ENCODE results near the gene ZNF469.

The ZNF469 gene, protein sequence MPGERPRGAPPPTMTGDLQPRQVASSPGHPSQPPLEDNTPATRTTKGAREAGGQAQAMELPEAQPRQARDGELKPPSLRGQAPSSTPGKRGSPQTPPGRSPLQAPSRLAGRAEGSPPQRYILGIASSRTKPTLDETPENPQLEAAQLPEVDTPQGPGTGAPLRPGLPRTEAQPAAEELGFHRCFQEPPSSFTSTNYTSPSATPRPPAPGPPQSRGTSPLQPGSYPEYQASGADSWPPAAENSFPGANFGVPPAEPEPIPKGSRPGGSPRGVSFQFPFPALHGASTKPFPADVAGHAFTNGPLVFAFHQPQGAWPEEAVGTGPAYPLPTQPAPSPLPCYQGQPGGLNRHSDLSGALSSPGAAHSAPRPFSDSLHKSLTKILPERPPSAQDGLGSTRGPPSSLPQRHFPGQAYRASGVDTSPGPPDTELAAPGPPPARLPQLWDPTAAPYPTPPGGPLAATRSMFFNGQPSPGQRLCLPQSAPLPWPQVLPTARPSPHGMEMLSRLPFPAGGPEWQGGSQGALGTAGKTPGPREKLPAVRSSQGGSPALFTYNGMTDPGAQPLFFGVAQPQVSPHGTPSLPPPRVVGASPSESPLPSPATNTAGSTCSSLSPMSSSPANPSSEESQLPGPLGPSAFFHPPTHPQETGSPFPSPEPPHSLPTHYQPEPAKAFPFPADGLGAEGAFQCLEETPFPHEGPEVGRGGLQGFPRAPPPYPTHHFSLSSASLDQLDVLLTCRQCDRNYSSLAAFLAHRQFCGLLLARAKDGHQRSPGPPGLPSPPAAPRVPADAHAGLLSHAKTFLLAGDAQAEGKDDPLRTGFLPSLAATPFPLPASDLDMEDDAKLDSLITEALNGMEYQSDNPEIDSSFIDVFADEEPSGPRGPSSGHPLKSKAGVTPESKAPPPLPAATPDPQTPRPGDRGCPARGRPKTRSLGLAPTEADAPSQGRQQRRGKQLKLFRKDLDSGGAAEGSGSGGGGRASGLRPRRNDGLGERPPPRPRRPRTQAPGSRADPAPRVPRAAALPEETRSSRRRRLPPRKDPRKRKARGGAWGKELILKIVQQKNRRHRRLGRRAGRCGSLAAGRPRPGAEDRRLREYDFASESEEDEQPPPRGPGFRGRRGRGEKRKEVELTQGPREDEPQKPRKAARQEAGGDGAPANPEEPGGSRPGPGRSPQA (N-terminal part only)

DNA sequence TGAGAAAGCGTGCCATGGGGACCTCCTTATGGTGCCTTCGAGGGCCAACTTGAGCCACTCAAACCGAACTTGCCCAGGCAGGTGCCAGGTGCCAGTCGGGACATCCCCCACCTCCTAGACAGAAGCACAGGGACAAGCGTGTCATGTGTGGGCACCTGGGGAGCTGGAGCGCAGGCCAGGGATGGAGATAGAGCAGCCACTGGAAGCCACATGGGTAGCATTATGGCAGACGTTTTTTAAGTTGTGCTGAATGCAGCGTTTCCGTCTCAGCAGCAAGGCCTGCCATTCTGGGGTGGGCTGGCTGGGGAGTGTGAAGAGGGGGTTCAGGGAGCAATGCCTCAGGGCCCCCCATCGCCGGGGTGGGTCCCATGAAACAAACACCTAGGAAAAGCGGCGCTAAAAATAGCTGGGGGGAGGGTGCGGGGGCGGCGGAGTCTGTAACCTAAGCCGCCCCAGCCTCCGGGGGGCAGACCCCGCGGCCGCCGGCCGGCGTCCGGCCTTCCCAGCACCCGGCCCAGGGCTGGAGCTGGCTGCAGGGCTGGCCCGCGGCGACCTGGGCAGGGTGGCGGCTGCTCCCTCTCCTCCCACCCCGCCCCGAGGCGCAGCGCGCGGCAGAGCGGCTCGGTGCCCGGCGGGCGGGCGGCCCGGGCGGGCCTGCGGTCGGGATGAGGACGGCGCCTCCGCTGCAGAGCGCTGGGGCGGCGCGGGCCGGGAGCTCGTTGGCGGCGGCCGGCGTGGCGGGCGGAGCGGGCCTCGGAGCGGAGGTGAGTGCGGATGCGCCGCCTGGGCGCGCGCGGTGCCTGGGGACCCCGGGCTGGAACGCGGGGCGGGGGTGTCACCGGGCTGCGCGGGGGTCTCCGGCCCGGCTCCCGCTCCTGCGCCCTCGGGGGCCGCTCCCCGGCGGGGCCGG, at the start of gene ZNF469:
Gene ZNF469, plus strand, starts transcription at position 469 of the 910 bp plus-strand sequence. CDS start 44,512 bp downstream, outside the sequence.
- FAIRE-seq: no peak

DNA sequence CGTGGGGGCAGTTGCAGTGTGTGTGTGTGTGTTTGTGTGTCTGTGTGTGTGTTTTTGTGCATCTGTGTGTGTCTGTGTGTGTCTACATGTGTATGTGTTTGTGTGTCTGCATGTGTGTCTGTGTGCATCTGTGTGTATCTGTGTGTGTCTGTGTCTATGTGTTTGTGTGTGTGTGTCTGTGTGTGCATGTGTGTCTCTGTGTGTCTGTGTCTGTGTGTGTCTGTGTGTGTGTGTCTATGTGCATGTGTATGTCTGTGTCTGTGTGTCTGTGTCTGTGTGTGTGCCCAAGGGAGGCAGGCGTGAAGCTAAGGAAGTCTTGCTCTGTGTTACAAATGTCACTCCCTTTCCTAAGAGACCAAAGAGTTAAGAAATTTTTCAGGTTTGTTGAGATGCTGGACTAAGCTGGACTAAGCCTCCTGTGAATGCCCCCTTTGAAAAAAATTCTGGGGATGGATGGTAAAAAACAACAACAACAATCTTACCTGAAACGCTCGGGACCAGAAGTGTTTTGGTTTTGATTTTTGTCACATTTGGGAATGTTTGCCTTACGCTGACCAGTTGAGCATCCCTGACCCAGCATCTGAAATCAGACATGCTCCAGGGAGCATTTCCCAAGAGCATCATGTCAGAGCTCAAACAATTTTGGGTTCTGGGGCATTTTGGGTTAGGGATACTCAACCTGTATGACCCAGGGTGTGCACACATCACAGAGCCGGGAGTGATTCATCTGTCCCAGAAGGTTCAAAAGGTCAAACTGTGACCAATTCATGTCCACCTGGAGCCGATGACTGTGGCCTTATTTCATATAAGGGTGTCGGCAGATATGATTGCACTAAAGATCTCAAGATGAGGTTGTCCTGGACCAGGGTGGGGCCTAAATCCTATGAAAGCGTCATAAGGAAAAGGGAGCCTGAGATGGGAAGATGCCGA, 48.6 kb upstream of the ZNF469 start:
- FAIRE-seq: no peak

DNA sequence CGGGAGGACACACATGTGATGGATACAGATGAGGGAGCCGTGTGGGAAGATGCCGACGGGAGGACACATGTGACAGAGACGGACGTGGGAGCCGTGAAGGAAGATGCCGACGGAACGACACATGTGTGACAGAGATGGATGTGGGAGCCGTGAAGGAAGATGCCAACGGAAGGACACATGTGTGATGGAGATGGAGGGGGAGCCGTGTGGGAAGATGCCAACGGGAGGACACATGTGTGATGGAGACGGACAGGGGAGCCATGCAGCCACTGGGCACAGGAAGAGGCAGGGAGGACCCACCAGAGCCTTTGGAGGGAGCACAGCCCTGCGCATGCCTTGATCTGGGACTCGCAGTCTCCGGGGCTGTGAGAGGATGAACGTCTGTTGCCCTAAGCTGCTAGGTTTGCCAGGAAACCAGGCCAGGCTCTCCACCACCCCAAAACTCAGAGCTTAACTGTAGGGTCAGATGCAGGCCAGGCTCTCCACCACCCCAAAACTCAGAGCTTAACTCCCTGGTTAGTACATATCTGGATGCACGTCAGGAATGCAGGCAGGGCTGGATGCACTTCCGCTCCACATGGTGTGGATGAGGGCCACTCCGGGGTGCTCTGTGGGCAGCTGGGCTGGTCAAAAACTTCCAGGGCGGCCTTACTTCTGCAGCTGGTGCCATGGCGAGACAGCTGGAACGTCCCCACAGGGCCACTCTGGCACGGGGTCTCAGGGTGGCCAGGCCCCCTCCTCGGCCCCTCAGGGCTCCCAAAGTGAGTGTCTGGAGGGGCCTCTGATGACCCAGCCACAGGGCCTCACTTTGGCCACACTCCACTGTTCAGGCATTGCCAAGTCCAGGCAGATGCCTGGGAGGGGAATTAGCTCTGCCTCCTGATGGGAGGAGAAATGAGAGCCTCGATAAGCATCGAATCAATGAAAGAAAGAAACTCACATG, 47.7 kb upstream of the ZNF469 start:
- no peak for FAIRE-seq

DNA sequence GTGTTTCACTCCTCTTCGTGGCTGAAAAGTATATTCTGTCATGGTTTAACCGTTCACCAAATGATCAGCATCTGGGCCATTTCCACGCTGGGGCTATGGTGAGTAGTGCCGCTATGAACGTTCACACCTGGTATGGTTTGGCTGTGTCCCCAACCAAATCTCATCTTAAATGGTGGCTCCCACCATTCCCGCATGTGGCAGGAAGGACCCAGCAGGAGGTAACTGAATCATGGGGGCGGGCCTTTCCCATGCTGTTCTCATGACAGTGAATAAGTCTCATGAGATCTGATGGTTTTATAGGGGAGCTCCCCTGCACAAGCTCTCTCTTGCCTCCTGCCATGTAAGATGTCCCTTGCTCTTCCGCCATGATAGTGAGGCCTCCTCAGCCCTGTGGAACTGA, 45.7 kb upstream of the ZNF469 start:
- FAIRE-seq: no peak

DNA sequence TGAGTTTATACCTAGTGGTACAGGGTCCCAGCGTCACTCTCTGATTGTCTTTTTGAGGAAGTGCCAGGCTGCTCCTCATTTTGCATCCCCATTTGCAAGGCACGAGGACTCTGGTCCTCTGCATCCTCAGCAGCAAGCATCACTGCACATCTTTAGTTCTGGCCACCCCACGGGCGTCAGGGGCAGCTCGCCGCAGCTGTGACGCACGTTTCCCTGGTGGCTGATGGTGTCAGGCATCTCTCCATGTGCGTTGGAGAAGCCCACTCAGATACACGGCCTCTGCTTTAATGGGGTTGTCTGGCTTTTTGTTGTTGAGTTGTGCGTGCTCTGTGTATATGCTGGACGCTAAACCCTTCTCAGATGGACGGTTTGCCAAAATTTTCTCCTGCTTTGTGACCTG, 45.2 kb upstream of the ZNF469 start:
- FAIRE-seq: no peak

DNA sequence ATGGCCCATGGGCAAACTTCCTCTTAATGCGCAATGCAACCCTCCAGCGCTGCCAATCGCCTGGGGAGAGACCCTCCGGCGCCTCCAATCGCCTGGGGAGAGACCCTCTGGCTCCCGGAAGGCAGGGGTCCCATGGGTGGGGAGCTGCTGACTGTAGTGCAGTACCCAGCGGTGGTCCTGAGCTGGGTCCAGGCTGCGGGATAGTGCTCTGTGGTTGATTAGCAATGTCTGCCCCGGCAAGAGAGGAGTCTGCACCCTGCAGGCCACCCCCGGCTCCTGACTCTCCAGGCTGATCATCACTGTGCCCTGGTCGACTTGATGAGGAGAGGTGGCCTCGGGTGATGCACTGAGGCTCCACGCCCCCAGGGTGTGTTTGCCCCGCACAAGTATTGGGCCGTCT, 44.6 kb upstream of the ZNF469 start:
- FAIRE-seq: no peak

DNA sequence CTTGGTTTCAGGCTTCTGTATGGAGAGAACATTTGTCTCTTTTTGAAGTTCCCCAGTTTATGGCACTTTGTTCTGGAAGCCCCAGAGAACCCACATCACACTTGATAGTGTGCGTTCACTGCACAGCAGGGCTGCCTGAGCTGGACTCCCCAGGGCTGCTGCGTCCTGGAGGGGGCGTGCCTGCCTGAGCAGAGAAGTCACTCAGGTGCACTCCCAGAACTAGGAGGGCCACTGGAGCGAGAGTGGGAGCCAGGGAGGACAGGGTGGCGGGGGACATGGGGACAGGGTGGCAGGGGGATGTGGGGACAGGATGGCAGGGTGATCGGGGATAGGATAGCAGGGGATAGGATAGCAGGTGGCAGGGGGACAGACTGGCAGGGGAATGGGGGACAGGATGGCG, 43.9 kb upstream of the ZNF469 start:
- FAIRE-seq: no peak

DNA sequence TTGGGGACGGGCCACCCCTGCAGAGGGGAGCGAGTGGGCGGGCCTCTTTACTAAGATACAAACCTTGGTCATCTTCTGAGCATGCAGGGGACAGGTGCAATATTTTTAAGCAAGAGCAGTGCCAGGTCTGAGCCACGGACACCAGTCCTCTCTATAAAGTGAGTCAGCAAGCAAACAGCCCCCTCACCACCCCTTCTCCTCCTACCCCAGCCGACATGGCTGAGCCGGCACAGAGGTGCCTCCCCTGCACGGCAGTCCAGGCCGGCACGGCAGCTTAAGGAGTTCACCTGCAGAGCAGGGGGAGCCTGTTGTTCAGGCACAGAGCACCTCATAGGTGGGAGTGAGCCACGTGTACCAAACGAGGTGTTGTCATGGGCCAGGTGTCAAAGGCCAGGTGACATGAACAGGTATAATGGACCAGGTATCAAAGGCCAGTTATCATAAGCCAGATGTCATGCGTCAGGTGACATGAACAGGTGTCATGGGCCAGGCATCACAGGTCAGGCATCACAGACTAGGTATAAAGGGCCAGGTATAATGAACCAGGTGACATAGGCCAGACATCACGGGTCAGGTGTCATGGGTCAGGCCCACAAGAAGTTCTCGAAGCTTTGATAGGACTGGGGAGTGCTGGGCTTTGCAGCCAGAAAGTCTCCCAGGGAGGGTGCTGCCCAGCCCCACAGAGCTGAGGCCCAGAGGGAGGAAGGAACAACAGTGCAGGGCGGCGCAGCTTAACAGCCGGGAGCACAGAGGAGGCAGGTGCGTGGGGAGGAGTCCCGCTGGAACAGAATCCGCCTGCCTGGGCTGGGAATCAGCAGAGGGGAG, 42.6 kb upstream of the ZNF469 start:
- no peak for FAIRE-seq

DNA sequence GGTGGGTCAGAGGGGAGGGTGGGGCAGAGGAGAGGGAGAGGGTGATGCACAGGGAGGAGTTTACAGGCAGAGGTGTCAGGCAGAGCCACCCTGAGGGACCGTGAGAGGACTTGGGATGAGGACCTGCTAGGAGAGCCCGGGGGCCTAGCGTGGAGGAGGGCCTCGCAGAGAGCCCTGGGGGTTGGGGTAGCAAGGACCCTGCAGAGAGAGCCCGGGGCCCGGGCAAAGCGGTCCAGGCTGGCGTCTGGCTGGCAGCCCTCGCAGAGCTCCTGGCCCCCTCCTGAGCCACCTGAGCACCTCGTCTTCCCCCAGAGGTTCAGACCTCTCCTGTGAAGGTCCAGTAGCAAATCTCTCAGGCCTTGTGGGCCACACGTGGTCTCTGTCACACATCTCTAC, 42.0 kb upstream of the ZNF469 start:
- no peak for FAIRE-seq

DNA sequence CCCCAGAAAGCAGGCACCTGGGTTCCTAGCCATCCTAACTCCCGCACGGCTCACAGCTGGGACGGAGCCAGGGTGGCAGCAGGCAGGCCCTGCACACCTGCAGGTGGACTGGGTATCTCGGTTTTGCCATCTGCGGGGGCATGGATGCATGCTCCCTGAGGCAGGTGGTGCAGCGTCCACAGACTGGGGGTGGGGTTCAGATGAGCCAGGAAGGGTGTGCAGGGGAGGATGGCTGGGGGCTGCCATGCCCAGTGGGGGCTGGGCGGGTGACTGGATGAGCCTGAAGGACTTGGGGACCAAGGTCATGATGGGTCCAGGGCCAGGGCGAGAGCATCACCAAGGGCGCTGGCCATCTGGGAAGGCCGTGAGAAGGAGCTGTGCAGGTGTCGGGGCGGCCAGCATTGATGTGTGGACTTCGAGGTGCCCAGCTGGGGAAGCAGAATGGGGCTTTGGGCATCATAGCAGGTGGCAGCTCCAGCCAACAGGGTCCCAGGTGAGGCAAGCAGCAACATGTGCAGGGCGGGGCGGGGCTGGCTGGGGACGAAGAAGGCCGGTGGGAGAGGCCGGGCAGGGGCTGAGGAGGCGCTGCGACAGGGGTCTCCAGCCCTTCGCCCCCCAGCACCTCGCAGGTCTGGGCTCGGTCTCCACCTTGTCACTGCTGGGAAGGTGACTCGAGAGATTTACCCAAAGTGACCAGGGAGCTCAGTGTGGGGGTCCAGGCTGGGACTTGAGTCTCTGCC, 41.0 kb upstream of the ZNF469 start:
- no peak for FAIRE-seq

DNA sequence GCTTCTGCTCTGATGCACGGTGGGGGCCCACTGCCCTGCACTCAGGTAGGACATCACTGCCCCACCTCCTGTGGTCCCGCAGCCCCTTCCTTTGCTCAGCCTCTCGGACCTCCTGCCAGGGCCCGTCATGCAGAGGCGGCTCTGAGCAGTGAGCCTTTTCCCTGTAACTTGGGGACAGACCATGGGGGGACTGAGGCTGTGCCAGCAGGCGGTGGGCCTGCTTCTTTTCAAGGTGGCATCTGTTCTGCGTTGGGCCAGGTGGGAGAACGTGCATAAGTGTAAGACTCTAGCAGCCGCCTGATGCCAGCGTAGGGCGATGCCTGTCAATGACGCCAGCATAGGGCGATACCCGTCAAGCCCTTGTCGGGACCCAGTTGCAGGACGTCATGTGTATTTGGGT, 40.3 kb upstream of the ZNF469 start:
- no peak for FAIRE-seq

DNA sequence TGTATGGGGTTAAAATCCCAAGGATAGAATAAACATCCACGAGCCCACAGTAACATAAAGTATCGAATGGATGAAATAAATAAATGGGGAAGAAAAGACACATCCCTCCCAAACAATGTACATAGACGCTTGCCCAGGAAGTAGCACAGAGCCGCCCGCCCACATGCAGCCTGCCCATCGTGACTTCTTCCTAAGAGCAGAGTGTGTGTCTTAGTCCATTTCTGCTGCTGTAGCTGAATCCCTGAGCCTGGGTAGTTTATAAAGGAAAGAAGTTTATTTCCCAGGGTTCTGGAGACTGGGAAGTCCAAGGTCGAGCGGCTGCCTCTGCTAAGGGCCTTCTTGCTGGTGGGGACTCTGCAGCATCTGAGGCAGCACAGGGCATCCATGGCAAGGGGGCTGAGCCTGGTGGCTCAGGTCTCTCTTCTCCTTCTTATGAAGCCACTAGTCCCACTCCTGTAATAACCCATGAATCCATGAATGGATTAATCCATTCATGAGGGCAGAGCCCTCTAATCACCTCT, 39.4 kb upstream of the ZNF469 start:
- no peak for FAIRE-seq

DNA sequence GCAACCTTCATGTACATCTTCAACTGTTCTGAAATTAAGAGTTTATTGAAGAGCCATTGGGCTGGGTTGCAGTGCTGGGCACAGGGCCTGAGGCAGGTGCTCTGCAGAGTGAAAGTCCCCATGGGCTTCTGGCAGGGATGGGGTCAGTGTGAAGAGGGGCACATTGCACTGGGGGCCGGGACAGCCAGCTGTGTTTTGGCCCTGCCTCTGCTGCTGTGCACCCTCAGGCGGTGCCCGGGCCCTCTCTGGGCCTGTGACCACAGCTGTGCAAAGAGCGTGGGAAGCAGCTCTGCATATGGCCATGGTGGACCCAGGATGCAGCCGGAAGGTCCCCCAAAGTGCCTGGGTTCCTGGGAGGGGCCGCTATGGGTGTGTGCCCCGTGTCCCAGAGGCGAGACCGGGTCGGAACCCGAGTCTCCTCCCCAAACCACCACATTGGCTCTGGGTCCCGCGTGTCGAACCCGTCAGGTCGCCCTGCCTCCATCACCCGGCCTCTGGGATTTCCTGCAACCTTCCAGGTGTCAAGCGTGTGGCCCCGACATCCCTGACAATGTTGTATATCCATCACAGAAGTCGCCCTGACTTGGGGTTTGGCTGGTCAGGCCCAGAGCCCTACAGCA, 38.2 kb upstream of the ZNF469 start:
- no peak for FAIRE-seq

DNA sequence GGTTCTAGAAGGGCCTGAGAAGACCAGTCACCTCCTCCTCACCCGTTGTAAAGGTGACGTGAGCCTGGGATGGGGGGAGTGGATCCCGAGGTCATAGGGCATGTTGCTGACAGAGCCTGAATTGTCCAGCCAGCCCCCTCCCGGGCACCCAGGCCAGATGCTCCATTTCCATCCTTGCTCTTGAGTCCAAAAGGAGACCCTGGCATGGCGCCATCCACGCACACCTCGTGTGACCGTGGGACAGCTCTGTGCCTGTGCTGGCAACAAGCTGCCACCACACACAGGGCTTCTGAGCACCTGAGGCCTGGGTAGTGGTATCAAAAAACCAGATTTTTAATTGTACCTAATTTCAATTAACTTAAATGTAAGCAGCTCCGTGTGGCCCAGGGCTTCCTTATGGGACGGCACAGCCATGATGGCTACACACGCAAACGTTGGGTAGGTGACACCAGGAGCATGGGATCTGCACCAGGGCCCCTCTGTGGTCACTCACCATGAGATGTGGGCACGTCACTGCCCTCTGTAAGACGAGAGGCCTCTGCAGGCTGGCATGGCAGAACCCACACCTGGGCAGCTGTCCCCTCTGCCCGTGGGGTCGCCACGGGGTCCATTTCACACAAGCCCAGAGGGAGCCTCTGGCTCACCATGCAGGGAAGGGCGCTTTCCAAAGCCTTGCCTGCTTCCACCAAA, 37.6 kb upstream of the ZNF469 start:
- FAIRE-seq: no peak

DNA sequence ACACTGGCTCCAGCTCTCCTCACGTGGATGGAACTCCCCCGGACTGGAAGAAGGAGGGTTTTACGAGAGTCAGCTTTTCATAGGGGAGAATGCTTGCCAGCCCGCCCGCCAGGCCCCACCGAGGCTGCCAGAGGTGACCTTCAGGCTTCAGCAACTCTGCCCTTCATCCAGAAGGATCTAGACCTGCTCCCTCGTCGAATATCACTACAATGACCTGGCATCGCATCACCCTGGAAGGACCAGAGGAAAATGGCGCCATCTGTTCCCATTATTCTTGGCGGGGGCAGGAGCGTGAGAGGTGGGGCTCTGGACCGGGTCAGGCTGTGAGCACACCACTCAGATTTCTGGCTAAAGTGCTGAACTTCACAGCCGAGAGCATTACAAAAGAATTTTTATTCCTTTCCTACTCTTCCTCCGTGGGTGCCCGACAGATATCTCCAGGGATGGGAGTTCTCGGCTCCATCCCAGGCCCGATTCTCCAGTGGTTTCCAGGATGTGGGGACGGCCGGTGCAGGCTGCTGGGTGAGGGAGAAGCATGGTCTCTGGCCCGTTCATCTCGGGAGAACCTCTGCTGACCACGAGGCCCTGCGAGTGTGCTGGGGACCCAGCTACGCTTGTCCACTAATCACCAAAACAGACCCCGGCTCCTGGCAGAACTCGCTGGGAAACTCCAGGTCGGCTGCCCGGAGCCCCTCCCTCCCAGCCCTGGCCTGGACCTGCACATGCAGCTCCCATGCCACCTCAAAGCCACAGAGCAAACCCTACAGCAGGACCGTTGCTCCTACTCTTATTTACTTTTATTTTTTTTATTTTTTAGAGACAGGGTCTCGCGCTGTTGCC, 36.8 kb upstream of the ZNF469 start:
- FAIRE-seq: no peak
